Forelimb muscle (tissue), 1 donor: ENCODE data around the gene GLIS2. TPM values are rescaled to one million over a fixed set of nuclear protein-coding genes. Genes with fewer than 3 reads are reported as not detected.

Source experiments
- DNase-seq: peaks from one replicate; pipeline ENCODE4 v3.0.0-alpha.2; 2013; ENCODE audit warnings: low read depth
- polyA plus RNA-seq: library from polyadenylated mRNA; unstranded; fragments of 120-200 nt; gene quantifications from one replicate; pipeline ENCODE4 v1.2.1, GENCODE V29; 2013; ENCODE audit not compliant: insufficient read length

The GLIS2 gene
- polyA plus RNA-seq, 1 donor, result 22.9 TPM

DNA sequence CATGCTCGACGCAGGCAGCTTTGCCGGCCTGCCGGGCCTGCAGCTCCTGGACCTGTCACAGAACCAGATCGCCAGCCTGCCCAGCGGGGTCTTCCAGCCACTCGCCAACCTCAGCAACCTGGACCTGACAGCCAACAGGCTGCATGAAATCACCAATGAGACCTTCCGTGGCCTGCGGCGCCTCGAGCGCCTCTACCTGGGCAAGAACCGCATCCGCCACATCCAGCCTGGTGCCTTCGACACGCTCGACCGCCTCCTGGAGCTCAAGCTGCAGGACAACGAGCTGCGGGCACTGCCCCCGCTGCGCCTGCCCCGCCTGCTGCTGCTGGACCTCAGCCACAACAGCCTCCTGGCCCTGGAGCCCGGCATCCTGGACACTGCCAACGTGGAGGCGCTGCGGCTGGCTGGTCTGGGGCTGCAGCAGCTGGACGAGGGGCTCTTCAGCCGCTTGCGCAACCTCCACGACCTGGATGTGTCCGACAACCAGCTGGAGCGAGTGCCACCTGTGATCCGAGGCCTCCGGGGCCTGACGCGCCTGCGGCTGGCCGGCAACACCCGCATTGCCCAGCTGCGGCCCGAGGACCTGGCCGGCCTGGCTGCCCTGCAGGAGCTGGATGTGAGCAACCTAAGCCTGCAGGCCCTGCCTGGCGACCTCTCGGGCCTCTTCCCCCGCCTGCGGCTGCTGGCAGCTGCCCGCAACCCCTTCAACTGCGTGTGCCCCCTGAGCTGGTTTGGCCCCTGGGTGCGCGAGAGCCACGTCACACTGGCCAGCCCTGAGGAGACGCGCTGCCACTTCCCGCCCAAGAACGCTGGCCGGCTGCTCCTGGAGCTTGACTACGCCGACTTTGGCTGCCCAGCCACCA lies 65.4 kb downstream of the GLIS2 start:
- DNase-seq, result no peak

DNA sequence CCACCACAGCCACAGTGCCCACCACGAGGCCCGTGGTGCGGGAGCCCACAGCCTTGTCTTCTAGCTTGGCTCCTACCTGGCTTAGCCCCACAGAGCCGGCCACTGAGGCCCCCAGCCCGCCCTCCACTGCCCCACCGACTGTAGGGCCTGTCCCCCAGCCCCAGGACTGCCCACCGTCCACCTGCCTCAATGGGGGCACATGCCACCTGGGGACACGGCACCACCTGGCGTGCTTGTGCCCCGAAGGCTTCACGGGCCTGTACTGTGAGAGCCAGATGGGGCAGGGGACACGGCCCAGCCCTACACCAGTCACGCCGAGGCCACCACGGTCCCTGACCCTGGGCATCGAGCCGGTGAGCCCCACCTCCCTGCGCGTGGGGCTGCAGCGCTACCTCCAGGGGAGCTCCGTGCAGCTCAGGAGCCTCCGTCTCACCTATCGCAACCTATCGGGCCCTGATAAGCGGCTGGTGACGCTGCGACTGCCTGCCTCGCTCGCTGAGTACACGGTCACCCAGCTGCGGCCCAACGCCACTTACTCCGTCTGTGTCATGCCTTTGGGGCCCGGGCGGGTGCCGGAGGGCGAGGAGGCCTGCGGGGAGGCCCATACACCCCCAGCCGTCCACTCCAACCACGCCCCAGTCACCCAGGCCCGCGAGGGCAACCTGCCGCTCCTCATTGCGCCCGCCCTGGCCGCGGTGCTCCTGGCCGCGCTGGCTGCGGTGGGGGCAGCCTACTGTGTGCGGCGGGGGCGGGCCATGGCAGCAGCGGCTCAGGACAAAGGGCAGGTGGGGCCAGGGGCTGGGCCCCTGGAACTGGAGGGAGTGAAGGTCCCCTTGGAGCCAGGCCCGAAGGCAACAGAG lies 66.3 kb downstream of the GLIS2 start:
- no peak for DNase-seq

DNA sequence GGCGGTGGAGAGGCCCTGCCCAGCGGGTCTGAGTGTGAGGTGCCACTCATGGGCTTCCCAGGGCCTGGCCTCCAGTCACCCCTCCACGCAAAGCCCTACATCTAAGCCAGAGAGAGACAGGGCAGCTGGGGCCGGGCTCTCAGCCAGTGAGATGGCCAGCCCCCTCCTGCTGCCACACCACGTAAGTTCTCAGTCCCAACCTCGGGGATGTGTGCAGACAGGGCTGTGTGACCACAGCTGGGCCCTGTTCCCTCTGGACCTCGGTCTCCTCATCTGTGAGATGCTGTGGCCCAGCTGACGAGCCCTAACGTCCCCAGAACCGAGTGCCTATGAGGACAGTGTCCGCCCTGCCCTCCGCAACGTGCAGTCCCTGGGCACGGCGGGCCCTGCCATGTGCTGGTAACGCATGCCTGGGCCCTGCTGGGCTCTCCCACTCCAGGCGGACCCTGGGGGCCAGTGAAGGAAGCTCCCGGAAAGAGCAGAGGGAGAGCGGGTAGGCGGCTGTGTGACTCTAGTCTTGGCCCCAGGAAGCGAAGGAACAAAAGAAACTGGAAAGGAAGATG lies 67.0 kb downstream of the GLIS2 start:
- no peak for DNase-seq

DNA sequence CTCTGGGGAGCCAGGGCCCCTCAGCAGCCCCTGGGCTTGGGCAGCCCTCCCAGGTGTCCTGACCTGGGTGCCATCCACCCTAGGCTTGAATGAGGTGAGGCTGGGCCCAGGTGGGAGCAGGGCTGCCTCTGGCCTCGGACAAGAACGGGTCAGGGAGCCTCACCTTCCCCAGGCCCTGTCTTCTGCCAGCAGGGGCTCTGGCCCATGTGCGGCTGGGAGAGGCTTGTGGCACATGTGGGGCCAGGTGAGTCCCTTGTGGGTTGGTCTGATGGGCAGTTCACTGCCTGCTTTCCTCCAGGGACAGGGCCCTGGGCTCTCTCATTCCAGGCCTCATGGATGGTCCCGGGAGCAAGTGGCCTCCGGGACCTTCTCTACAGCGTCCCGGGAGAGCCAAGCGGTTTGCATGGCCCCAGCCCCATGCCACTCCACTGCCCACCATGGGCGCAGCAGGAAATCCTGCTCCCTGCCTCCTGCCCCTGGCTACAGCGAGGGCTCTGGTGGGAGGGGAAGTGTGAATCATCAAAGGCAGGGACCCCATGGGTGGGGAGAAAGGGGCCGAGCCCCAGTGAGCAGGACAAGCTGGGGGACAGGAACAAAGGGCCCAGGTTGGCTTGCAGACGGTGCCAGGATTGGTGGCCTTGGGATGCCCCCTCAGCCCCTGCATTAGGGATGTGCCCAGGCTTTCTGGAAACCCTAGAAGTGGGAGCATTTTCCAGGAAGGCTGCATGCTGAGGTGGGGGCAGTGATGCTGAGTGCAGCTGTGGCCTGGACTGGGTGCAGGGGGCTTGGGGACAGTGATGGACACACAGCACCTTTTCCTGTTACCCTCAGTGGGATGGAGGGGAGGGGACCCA lies 68.0 kb downstream of the GLIS2 start:
- DNase-seq, result no peak

DNA sequence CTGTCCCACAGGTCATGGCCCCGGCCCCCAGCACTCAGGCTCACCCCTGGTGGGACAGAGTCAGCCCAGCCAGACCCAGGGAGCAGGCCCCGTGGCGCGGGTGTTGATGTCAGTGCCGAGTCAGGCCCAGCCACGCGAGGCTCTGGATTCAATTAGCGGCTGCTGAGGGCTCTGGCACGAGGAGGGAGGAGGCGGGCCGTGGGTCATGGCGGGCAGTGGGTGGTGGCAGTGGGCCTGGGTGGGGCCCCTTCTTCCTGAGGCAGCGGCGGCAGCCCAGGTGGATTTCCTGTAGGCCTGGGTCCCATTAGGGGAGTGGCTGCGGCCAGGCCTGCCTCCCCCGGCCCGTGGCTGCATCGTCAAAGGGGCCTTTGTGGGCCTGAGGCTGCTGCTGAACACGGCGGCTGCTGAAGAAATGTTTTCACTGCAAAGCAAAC lies 68.7 kb downstream of the GLIS2 start:
- DNase-seq, result no peak

DNA sequence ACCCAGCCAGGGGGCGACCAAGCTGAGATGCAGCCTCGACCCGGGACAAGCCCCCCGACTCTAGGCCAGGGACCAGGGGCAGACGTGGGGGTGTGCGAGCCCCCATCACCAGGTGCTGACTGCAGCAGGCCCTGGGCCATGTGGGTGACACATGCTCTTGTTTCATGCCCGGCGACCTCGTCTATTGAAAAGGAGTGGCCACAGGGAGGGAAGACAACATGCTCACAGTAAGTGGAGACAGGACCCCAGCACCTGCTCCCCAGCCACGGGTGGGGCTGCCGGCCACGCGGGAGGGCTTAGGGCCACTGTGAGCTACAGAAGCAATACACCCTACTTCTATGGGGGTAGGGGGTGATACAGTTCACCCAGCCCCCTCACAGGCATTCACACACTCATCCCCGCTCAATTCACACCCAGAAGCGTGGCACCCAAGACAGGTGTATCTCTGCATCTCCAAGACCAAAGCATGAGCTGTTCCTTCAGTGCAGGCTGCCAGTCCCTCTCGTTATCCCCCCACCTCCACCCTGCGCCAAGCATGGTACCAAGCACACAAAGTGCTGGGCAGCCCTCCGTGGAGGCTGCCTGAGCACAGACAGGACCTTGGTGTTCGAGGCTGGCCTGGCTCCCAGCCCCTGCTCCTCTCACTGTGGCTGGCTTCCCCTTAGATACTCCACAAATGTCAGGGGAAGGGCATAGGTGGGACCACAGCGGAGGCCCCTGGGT lies 69.4 kb downstream of the GLIS2 start:
- DNase-seq, result no peak

DNA sequence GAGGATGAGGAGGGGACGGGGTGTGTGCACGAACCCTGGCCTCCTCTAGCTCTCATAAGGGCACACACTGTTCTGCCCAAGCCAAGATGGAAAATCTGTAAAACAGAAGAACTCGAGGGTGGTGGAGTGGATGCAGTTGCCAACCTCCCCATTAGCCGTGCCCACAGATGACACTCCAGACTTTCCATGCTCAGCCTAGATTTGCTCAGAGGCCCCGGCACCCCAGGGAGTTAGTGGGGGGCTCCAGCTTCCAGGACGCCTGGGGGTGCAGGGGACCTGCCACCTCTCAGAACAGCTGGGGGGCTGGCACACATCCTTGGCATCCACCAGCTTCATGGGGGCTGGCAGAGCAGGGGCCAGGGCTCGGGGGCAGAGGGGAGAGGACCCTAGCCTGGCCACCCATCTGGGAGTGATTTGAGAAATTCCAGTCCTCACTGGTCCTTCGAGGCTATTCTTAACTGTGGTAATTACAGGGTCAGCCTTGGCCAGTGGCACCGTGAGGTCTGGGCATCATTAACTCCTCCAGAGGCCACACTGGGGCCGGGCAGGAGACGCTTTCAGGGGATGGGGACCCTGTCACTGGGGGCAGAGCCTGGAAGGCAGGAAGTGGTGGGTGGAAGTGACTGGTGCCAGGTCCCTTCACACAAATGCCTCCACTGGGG lies 70.1 kb downstream of the GLIS2 start:
- no peak for DNase-seq

DNA sequence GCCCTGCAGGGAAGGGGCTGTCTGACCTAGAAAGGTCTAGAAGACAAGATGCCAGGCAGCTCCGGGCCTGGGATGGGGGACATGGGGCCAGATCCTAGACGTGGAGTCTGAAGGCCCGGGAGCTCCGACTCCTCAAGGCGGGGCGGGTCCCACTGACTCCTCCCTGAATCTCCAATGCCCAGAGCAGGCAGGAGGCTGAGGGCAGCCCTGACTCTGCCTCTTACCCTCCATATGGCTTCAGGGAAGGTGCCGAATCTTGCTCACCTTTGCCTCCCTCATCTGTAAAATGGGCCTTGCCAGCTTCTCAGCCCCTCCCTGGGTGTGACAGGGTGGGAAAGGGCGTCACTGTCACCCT lies 70.6 kb downstream of the GLIS2 start:
- DNase-seq, result no peak

DNA sequence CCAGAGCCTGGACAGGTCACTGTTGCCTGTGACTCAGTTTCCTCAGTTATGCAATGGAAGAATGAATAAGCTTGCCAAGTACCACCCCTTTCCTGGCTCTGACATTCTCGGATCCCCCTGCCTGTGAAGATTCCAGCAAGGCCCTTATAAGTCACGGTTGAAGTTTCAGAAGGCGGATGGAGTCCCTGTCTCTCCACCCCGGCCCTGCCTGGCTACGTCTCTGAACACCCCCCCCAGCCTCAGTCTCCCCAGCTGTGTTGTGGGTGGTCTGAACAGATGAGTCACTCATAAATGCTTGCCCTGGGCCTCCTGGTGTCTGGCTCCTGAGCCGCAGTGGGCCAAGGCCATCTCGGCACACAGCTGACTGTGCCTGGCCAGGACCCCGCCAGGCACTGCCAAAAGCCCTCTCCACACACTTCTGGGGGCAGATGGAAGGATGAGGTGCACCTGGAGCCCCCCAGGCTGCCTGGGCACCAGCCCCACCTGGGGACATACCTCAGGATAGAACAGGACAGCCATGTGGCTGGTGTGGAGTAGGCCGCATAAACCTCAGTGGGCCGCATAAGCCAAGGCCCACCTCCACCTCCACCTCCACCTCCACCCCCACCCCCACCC lies 71.2 kb downstream of the GLIS2 start:
- no peak for DNase-seq

DNA sequence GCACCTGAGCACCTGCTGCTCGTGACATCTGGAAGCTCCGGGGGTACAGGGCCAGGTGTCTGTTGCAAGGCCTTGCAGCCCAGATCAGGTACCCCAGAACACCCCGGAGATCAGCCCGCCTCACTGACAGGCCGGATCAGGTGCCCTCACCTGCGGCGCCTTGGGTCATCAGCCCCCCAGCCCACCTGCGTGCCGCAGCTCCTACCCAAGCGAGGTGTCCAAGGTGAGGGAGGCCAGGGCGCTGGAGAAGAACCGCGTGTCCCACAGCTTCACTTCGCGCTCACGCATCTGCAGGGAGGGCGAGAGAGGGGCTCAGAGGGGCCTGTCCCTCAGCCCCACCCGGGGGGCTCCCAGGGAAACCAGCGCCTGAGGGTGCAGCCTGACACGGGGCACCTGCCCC lies 71.9 kb downstream of the GLIS2 start:
- no peak for DNase-seq

DNA sequence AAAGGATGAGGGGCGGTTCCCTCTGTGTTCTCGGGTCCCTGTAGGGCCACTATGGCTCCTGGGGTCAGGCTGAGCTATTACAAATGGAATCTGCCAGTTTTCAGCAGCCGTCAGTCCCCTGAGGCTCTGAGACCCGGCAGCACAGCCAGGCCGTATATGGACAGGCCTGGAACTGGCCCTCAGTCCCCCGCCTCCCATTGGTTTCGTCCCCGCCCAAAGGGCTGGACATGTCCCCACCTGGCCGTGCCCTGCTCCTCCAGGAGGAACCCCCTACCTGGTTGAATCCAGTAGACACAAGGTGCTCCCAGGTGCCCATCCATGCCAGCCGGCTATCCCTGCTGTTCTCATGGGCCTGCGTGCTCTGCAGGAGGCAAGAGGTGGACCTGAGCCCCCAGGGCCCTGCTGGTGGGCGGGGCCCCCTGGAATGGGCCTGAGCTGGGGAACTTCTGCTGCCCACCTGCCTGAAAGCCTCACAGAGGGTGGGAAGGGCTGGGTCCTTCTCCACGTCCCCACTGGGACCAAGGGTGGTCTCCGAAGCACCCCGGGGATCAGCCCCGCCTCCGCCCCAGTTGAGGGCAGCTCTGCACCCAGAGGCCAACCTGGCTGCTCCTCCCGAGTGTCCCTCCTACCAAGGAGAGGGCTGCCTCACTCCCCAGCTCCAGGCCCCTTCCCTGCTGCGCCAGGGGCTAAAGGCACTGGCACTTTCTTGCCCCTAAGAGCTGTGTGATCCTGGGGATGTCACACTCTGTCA lies 72.6 kb downstream of the GLIS2 start:
- DNase-seq, result no peak

Other genes starting within 250 kb of the GLIS2 start
- 14.3 TPM for gene ADCY9, start 199.6 kb upstream of the GLIS2 start, polyA plus RNA-seq
- gene SRL, start 74.0 kb upstream of the GLIS2 start, polyA plus RNA-seq, result 694 TPM
- 11.1 TPM for gene TFAP4, start 43.0 kb upstream of the GLIS2 start, polyA plus RNA-seq
- gene PAM16, start 35.3 kb downstream of the GLIS2 start, polyA plus RNA-seq, result 25.4 TPM
- 13.7 TPM for gene VASN, start 55.8 kb downstream of the GLIS2 start, polyA plus RNA-seq
- gene CORO7, start 100.5 kb downstream of the GLIS2 start, polyA plus RNA-seq, result 19.4 TPM
- 29.6 TPM for gene DNAJA3, start 109.8 kb downstream of the GLIS2 start, polyA plus RNA-seq
- 13.2 TPM for gene NMRAL1, start 158.6 kb downstream of the GLIS2 start, polyA plus RNA-seq
- gene HMOX2, start 160.3 kb downstream of the GLIS2 start, polyA plus RNA-seq, result 36.2 TPM
- 46.2 TPM for gene CDIP1, start 222.7 kb downstream of the GLIS2 start, polyA plus RNA-seq
- 0.73 TPM for gene C16orf96, start 240.3 kb downstream of the GLIS2 start, polyA plus RNA-seq